Uterus (tissue), 4 donors: ENCODE measurements around the gene FAM53C. TPM values are rescaled to one million over a fixed set of nuclear protein-coding genes. Genes with fewer than 3 reads are reported as not detected.
"Not testable (repeated sequence)": the region's sequence is repeated elsewhere in the genome, so short reads cannot be mapped to it uniquely, and the experiment has no call there.

Source experiments
- DNase-seq, 2 donors: peaks; one replicate each; pipeline ENCODE4 v3.0.0-alpha.2; 2019 to 2020
- H3K27ac ChIP-seq, 2 donors: fragments of 200-600 bp; sonication (generic); 1 replicate in 1 of 2; 2 replicates in 1 of 2; pipeline ENCODE4 v1.5.1; 2016 to 2018
- H3K27me3 ChIP-seq, 2 donors: fragments of 200-600 bp; sonication (generic); one replicate each; pipeline ENCODE4 v1.5.1; 2018 to 2019; ENCODE audit warnings: control low read depth in 1 of 2
- H3K36me3 ChIP-seq, 2 donors: fragments of 200-600 bp; sonication (generic); one replicate each; pipeline ENCODE4 v1.5.1; 2019; ENCODE audit warnings: control low read depth in 1 of 2
- H3K4me1 ChIP-seq, 2 donors: fragments of 200-600 bp; sonication (generic); one replicate each; pipeline ENCODE4 v1.5.1; 2018 to 2019; ENCODE audit warnings: control low read depth in 1 of 2
- H3K4me3 ChIP-seq, 2 donors: fragments of 200-600 bp; sonication (generic); 1 replicate in 1 of 2; 2 replicates in 1 of 2; pipeline ENCODE4 v1.5.1; 2018 to 2019; ENCODE audit warnings: mild to moderate bottlenecking in 1 of 2
- H3K9me3 ChIP-seq, 2 donors: fragments of 200-600 bp; sonication (generic); one replicate each; pipeline ENCODE4 v1.5.1; 2019; ENCODE audit warnings: control low read depth in 1 of 2
- CTCF ChIP-seq, 4 experiments: fragments of 200-600 bp in 2 of 4; fragments of 450-650 bp in 2 of 4; sonication (generic) in 2 of 4; IDR thresholded peaks; one replicate each; pipeline ENCODE4 v1.5.1; 2016 to 2019; ENCODE audit warnings: antibody characterized with exemption in 4 of 4, mild to moderate bottlenecking in 2 of 4, moderate library complexity in 1 of 4
- POLR2A ChIP-seq, 2 donors: fragments of 450-650 bp; IDR thresholded peaks; one replicate each; pipeline ENCODE4 v1.6.1; 2016; ENCODE audit warnings: antibody characterized with exemption in 2 of 2, mild to moderate bottlenecking in 1 of 2, moderate library complexity in 1 of 2
- intact Hi-C: fragments of 100-400 bp; cut with DNase I; formaldehyde crosslinking; loops from one replicate; pipeline ENCODE4 v1.15.1; 2023; ENCODE audit warnings: low total_unique reads
- total RNA-seq, 4 donors: library from RNA; depleted of rRNA in 3 of 4; stranded (reverse); fragments of >200 nt in 3 of 4; gene quantifications; one replicate each; pipeline versions ENCODE4 v1.1.0 to v1.2.4, GENCODE V29; 2014 to 2023
- donor health status: DM: yes; HTN: yes; CAD: no.

Gene FAM53C
- total RNA-seq, 4 donors from 2014 or later: 20.0 to 54.4 (median 26.4) TPM

DNA sequence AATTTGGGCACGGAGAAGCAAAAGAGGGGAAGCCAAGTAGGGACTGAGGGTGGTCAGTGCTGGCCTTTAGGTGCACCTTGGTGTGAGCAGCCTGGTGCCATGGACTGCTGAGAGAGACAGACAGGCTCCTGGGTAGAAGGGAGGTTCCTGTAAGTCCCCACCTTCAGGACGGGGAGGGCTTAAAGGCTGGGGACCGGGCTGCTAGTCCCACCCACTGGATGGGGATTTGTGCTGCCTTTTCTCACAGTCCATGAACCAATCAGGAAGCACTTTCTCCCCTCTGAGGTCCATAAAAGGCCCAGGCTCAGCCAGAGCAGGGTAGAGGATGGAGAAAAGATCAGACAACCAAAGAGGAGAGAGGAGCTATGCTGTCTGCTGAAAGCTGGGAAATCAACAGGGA is 21.7 kb upstream of the FAM53C start:
- H3K27ac ChIP-seq: no peak overlapping the region
- no peaks in the 10 kb centered on the region for H3K27me3 ChIP-seq
- no peaks in the 10 kb centered on the region for H3K36me3 ChIP-seq
- H3K4me1 ChIP-seq: no peaks in the 10 kb centered on the region
- no peaks in the 10 kb centered on the region for H3K9me3 ChIP-seq
- no peak for DNase-seq
- TF ChIP-seq POLR2A (IDR thresholded peaks at IDR 0.05): no peak
- no peak for TF ChIP-seq CTCF (IDR thresholded peaks at IDR 0.05)
- no peak overlapping the region for H3K4me3 ChIP-seq
- intact Hi-C loops: no loop called here

DNA sequence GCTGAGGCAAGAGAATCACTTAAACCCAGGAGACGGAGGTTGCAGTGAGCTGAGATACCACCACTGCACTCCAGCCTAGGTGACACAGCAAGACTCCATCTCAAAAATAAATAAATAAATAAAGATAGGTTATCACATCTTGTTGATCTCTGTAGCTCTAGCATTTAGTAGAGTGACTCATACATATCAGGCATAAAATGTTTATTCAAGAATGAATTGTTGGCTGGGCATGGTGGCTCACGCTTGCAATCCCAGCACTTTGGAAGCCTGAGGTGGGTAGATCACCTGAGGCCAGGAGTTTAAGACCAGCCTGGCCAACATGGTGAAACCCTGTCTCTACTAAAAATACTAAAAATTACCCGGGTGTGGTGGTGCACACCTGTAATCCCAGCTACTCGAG is 19.9 kb upstream of the FAM53C start:
- DNase-seq, H3K36me3 ChIP-seq, H3K4me1 ChIP-seq, H3K4me3 ChIP-seq, intact Hi-C loops, H3K27me3 ChIP-seq, H3K27ac ChIP-seq, H3K9me3 ChIP-seq: not testable (repeated sequence)

GRCh38 chr5:138330813-138331448 is 7.1 kb upstream of the FAM53C start:
- intact Hi-C loops: no loop called here
- Histone ChIP-seq H3K27me3 (no peaks in the 10 kb centered on the region), H3K4me1 (no peaks in the 10 kb centered on the region), H3K36me3 (no peaks in the 10 kb centered on the region), H3K4me3 (peak overlapping the region; percentile 22 to 32), H3K9me3 (no peaks in the 10 kb centered on the region), H3K27ac (no peak overlapping the region)
- DNase-seq: no peak
- TF ChIP-seq CTCF (IDR thresholded peaks at IDR 0.05) (no peak), POLR2A (IDR thresholded peaks at IDR 0.05) (no peak)

- DNase-seq: peak; percentile 97 to 98
- intact Hi-C loops: no loop called here
- peaks cover 0 to under 1% of the 10 kb centered on the region in 2 donors for H3K4me1 ChIP-seq
These were observed 6.4 kb upstream of the FAM53C start, which contains the start of gene CDC25C for GRCh38 chr5:138331449-138332368. Gene CDC25C (minus strand): TSS chr5:138331804. CDS start chr5:138331180, 624 bp downstream.

More at GRCh38 chr5:138331449-138332368, 6.4 kb upstream of the FAM53C start, which contains the start of gene CDC25C:
- TF ChIP-seq CTCF (IDR thresholded peaks at IDR 0.05) (peak in 1 of 4 experiments; percentile 13), POLR2A (IDR thresholded peaks at IDR 0.05) (no peak)
- H3K9me3 ChIP-seq: no peaks in the 10 kb centered on the region
- no peaks in the 10 kb centered on the region for H3K27me3 ChIP-seq
- peak within 1 kb of the TSS; percentile 20 to 35 for H3K27ac ChIP-seq
- peak within 1 kb of the TSS; percentile 25 to 39 for H3K4me3 ChIP-seq
- no peaks in the 10 kb centered on the region for H3K36me3 ChIP-seq
